HG03575 (cell line): Measurements from ENCODE around the gene POU3F4.

Experiments used
- ATAC-seq: cut with Tn5 transposase; IDR thresholded peaks from one replicate; pipeline ENCODE4 v1.9.1; 2021; ENCODE audit not compliant: unreplicated experiment, insufficient number of reproducible peaks, low FRiP score; ENCODE audit errors: extremely low read depth

POU3F4 gene

DNA sequence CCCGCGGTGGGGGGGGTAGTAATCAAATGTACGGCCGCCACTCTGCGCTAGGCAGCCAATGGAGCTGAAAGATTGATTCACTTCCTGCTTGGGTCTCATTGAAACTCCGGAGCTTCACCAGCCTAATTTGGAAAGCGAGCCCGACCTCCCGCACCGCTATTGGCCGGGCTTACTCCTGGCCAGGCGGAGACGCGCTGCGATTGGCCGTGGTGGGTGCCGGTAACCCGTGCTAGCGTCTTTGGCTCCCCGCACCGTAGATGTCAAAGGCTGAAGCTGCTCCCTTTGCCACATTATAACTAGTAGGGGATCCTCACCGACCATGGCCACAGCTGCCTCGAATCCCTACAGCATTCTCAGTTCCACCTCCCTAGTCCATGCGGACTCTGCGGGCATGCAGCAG lies at the start of gene POU3F4:
TSS of gene POU3F4 (plus strand) at position 285 of the 400 bp plus-strand sequence. CDS start at position 320, 35 bp downstream.
- no peak for ATAC-seq

DNA sequence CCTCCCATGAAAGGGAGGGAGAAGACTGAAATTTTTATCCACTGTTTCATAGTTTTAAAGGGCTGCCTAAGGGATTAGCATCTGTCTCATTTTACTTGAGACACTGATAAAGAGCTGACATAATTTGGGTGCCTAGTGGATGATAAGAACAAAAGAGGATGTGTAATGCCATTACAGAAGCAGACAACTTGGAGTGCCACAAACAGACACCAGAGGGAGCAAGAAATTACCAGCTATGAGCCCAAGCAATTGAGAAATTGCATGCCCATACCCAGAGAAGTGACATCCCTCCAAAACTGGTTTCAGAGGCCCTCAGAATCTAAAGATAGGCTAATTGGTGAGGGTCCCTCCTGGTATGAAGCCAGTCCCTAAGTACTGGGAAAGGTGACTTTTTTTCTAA lies 38.5 kb upstream of the POU3F4 start:
- peak; percentile 80 for ATAC-seq

DNA sequence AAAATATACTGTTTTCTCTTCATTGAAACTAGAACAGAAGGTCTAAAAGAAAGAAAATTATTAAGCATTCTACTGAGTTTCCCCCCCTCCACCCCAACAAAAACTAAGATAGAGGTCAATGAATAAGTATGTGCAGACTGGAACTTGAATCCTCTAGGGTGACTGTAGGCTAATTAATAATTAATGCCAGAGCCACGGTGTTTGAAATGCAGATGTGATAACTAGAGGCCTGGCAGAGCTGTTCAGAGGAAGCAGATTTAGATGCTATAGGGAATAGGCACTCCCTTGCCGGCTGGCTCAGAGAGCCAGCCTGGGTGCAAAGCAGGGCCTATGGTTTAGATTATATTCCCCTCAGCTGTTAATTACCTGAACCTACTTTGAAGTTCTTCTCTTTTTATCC lies 12.2 kb upstream of the POU3F4 start:
- ATAC-seq = no peak

DNA sequence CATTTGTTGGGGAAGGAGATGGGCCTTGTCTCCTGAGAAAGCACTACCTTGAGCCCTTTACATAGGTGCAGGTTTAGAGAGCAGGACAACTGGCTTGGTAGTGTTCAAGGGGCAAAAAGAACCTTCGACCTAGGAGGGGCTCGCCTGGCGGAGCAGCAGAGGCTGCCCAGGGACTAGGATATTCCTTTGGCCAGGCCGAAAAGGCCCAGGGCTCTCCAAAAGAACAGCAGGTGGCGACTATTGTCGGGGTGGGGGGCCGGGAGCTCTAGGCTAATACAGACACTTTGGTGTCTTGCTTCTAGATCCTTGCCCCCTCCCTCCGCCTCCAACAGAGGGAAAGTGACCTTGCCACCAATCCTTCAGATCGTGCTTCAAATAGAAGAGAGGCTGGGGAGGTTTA lies 7.1 kb upstream of the POU3F4 start:
- no peak for ATAC-seq

DNA sequence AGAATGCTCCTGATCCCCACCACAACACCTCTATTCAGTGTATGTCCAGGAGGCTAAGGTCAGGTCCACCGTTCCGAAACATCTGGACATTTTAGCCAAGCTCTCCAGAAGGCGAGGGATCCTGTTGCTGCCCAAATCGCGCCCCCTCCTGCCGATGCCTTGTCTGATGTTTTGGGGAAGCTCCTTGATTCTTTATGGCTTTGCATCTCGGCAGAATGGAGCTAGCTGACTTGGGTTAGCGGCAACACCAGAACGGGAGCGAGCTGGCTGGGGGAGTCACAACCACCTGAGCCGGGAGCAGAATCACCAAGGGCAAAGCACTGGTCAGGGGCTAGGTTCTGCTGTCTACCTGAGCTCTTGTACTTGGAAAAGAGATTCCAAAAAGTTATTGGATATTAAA lies 6.6 kb upstream of the POU3F4 start:
- no peak for ATAC-seq

DNA sequence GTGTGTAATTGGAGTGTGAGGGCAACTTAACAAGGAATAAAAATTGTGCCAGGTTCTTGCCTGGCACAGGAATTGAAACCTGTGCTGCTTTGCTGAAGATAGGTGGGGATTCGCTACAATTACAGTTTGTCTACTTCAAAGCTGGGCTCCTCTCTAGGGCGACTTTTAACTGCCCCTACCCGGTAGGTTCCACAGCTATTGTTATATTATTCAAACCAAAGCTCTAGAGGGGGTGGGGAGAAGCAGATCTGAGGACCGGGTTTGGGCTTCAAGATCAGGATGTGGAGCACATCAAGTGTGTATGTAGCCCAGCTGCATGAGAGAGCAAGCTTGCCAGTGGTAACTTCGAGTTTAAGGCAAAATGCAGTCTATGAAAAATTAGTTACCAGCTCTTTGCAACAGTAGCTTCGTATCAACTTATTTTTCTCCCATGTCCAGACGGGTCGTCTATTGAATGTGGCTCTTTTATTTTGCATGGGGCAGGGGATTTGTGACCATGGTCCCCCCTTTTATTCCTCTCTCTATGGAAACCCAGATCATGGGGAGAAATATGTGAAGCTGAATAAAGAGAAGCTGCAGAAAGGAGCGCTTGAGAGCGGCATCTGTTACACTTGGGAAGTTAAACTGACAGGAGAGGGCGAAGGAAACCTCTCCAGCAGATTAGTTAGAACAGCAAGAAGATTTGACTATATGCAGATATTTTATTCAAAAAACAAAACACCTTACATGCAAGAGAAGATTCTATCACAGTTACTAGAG lies 3.2 kb upstream of the POU3F4 start:
- ATAC-seq = no peak

DNA sequence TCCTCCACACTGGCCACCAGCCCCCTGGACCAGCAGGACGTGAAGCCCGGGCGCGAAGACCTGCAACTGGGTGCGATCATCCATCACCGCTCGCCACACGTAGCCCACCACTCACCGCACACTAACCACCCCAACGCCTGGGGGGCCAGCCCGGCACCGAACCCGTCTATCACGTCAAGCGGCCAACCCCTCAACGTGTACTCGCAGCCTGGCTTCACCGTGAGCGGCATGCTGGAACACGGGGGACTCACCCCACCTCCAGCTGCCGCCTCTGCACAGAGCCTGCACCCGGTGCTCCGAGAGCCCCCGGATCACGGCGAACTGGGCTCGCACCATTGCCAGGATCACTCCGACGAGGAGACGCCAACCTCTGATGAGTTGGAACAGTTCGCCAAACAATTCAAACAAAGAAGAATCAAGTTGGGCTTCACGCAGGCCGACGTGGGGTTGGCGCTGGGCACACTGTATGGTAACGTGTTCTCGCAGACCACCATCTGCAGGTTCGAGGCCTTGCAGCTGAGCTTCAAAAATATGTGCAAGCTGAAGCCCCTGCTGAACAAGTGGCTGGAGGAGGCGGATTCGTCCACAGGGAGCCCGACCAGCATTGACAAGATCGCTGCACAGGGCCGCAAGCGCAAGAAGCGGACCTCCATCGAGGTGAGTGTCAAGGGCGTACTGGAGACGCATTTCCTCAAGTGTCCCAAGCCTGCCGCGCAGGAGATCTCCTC lies 600 bp downstream of the POU3F4 start:
- no peak for ATAC-seq

DNA sequence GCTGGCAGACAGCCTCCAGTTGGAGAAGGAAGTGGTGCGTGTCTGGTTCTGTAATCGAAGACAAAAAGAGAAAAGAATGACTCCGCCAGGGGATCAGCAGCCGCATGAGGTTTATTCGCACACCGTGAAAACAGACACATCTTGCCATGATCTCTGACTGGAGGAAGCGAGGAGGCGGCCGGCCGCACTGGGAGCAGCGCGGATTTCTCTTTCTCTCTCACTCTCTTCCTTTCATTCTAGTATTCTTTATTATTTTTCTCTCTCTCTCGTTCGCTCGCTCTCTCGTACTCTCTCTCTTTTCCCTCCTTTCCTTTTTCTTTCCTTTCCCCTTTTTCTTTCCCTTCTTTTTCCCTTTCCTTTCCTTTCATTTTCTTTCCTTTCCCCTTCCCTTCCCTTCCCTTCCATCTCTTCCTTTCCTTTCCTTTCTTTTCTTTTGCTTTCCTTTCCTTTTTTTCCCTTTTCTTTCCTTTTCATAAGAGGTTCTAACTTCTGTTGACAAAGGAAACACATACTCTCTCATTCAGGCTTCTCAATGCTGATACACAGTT lies 1.2 kb downstream of the POU3F4 start:
- ATAC-seq = no peak

DNA sequence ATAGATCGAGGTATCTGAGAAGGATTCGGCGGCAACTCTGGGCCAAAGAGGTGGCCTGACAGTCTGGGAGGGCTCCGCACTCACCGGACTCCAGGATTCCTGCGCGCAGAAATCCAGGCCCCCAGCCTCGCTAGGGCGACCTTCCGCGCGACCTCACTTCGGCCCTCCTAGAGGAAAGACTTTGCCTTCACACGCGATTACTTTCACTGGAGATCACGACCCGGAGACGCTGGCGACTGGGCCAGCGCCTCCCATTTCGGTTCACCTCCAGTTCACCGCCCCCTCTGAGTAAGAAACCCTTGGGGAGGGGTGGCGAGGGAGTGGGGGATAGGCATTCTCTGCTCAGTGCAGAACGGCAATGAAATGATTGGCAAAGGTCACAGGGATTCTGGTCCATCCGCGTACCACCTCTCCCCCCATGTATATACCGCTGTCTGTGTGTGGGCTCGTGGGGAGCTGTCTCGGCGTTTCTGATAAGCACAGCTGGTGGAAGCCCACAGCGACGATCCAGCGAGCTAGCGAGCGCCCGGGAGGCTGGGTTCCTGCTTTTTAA lies 2.5 kb downstream of the POU3F4 start:
- no peak for ATAC-seq

DNA sequence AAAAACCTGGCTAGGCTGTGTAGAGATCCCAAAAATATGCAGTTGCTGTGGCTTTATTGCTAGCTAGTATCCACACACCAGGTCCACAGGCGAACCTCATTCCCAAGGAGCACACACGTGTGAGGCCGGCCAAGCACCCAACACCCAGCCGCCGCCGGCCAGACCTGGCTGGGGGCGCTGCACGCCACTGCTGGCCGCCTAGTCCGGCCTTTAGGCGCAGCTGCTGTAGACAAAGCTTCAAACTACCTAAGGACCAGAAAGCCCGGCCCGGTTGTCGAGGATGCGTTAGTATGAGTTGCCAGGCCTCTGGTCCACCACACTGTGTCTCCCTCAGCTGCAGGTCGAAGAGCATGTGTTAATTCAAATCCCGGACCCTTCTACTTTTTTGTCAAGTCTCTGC lies 3.1 kb downstream of the POU3F4 start:
- no peak for ATAC-seq

DNA sequence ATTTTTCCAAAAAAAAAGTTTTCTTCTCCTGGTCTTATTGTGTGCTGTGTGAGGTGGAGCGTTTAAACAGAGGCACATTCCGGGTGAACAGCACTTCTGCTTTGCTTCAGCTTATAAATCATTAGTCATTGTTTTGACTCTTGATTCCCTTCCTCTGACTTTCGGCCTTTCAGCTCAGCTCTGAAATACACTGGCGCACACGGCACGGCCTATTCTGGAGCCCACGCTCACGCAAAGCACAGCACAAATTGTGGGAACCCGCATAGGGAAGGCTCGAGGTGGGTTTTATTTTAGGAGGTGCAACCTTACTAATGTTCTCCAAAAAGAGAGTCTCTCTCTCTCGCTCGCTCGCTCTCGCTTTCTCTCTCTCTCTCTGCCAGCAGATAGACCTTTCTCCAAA lies 4.0 kb downstream of the POU3F4 start:
- no peak for ATAC-seq

DNA sequence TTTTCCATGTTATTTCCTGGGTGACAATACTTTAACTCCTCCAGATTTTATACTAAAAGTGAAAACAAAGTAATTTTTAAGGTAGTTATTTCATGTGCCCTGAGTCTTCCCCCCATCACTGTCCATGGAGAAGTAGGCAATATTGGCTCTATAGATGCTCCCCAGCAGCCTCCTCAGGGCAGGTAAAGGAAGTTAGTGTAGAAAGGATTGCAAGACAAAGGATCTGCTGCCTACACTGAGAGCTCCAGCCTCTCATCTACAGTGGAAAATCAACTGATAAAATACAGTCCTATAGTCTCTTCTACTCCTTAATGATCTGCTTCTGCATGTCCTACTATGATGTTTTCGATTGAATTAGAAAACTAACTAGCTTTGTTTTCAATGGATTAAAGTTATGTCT lies 8.5 kb downstream of the POU3F4 start:
- ATAC-seq = no peak

DNA sequence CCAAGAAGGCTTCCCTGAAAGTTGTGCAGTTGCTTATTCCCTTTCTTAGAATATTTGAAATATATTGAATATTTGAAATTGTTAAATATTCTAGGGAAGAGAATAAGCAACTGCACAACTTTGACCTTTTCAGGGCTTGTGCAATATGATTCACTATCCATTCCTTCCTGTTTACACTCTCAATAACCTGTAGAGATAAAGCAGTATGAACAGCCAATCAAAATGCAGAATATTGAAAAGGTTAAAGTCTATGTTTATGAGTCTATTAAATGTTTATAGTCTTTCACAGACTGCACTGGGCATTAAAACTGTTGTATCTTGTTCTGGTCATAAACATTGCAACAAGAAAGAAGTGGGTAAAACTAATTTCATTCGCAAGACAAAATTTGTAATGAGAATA lies 13.8 kb downstream of the POU3F4 start:
- ATAC-seq = no peak

DNA sequence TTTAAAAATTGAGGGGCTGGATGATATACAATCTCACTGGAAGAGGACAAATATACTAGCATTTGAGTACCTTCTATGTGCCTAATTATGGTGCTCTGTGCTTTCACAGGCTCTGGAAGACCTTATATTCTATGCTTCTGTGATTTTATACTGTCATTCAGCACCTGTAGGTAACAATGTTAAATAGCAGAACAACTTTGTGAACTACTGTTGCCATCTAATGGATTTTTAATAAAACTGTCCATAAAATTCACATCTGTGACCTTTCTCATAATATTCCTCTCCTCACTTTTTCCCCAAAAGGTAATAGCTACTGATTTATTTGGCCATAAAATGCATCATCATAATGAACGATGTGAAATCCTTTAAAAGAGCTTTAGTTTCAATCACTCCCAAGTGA lies 21.9 kb downstream of the POU3F4 start:
- ATAC-seq = no peak

DNA sequence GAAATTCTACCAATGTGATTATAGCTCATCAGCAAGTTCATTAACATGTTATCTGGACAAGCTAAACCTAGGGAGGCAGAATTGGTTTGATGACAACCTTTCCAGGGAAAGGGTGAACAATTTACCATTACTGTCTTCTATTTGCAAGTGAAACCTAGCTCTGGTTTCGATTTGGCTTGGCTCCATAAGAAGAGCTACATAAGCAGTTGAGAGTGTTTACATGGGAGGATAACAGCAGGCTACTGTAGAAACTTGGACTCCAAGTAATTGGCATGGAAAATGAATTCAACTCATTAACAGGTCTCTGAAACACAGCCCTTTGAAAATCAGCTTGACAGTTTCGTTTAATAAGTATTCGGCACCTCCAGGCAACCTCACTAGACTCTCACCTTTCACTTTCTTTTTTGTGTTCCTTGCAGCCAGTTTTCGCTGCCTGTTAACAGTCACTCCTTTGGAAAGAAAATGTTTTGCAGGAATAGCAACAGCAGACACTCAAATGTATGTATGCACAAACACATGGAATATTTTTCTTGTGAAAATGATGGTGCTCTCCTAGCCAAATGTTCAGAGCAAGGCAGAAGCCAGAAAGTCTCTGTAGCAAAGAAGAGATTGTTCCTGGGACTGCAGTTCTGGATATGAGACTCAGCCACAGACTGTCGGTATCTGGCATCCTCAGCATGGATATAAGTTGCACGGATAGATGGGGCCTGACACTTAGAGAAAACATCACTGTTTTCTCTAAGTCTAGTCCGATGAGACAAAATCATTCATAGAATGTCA lies 27.5 kb downstream of the POU3F4 start:
- ATAC-seq = peak; percentile 70
